Prostate gland (tissue), 2 donors: ENCODE data around the gene GTF2I. TPM values are rescaled to one million over a fixed set of nuclear protein-coding genes. Genes with fewer than 3 reads are reported as not detected.
"Not testable (repeated sequence)": the region's sequence is repeated elsewhere in the genome, so short reads cannot be mapped to it uniquely, and the experiment has no call there.

Source experiments
- DNase-seq: peaks from one replicate; pipeline ENCODE4 v3.0.0-alpha.2; 2019; ENCODE audit warnings: low spot score
- H3K27ac ChIP-seq, 2 donors: fragments of 200-600 bp; sonication (generic); 2 replicates each; pipeline ENCODE4 v1.5.1; 2017 to 2019
- H3K27me3 ChIP-seq: fragments of 200-600 bp; sonication (generic); replicated peaks from 2 replicates; pipeline ENCODE4 v1.5.1; 2019; ENCODE audit not compliant: insufficient read depth
- H3K36me3 ChIP-seq, 2 donors: fragments of 200-600 bp; sonication (generic); 1 replicate in 1 of 2; 2 replicates in 1 of 2; pipeline versions ENCODE4 v1.5.1 to v1.8.1; 2017 to 2019
- H3K4me1 ChIP-seq: fragments of 200-600 bp; sonication (generic); replicated peaks from 2 replicates; pipeline ENCODE4 v1.5.1; 2019
- H3K4me3 ChIP-seq, 2 donors: fragments of 200-600 bp; sonication (generic); 2 replicates each; pipeline ENCODE4 v1.5.1; 2017 to 2019
- H3K9me3 ChIP-seq: fragments of 200-600 bp; sonication (generic); 2 replicates; pipeline ENCODE4 v1.5.1; 2017
- POLR2A ChIP-seq: fragments of 450-650 bp; IDR thresholded peaks from one replicate; pipeline ENCODE4 v1.6.1; 2016; ENCODE audit warnings: antibody characterized with exemption, mild to moderate bottlenecking
- POLR2AphosphoS5 ChIP-seq: sonication (generic); formaldehyde crosslinking; IDR thresholded peaks from one replicate; pipeline ENCODE4 v1.6.1; 2017; ENCODE audit warnings: antibody characterized with exemption
- WGBS: methylation state at CpG from one replicate; pipeline ENCODE4 v1.1.5; 2018; 5-methylcytosine and 5-hydroxymethylcytosine counted together
- intact Hi-C: fragments of 100-400 bp; cut with DNase I; formaldehyde crosslinking; loops from one replicate; pipeline ENCODE4 v1.14.2; 2022
- total RNA-seq, 2 donors: library from RNA; depleted of rRNA; stranded (reverse); fragments of >200 nt; gene quantifications; one replicate each; pipeline ENCODE4 v1.1.0, GENCODE V29; 2016
- TF ChIP-seq, protein P1 (sequence below), 4 experiments: fragments of 200-600 bp in 2 of 4; fragments of 450-650 bp in 2 of 4; sonication (generic) in 2 of 4; IDR thresholded peaks; 1 replicate in 3 of 4; 2 replicates in 1 of 4; pipeline ENCODE4 v1.5.1; 2016 to 2019; ENCODE audit warnings: antibody characterized with exemption in 4 of 4, mild to moderate bottlenecking in 2 of 4, moderate library complexity in 2 of 4

The GTF2I gene
- total RNA-seq, 2 donors from 2014 or later: 149 to 212 TPM

DNA sequence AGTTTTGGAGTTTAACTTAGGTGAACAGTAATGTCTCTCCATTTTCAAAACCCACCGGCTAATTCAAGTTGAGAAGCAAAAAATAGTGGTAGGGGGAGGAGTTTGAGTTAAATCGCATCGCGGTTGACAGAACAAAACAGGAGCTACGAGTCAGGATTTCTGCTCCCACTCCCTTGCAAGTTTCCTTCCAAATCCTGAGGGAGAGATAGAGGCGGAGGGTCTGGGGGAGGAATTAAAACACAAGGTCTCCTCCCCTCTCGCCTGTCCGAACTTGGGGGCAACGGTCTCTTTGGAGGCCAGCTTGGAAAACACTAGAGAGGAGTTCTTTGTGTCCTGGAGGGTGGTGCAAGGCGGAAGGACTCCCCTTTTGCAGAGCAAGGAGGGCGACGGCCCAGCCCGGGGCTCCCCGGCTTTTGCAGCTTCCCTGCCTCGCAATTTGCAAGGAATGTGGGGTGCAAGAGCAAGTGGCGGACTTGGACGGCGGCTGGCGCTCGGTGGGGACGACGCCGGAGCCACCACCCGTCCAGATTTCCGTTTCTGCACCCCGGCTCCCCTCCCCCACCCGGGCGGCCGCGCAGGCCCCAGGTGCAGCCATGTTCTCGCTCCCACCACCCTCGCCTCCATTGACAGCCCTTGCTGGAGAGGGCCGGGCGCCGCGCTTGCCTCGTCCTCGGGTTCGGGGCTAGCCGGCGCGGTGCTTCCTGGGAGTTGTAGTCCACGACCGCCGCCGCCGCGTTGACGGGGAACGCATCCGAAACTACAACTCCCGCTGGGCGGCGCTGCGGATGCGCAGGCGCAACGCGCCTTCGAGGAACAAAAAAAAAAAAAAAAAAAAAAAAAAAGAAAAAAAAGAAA, 454 bp upstream of the GTF2I start:
- H3K36me3 ChIP-seq: no peaks in the 10 kb centered on the region
- H3K27me3 ChIP-seq: no peaks in the 10 kb centered on the region
- H3K9me3 ChIP-seq: no peaks in the 10 kb centered on the region
- TF ChIP-seq POLR2A (peak; percentile 83), POLR2AphosphoS5 (peak; percentile 84)
- TF ChIP-seq, protein P1, sequence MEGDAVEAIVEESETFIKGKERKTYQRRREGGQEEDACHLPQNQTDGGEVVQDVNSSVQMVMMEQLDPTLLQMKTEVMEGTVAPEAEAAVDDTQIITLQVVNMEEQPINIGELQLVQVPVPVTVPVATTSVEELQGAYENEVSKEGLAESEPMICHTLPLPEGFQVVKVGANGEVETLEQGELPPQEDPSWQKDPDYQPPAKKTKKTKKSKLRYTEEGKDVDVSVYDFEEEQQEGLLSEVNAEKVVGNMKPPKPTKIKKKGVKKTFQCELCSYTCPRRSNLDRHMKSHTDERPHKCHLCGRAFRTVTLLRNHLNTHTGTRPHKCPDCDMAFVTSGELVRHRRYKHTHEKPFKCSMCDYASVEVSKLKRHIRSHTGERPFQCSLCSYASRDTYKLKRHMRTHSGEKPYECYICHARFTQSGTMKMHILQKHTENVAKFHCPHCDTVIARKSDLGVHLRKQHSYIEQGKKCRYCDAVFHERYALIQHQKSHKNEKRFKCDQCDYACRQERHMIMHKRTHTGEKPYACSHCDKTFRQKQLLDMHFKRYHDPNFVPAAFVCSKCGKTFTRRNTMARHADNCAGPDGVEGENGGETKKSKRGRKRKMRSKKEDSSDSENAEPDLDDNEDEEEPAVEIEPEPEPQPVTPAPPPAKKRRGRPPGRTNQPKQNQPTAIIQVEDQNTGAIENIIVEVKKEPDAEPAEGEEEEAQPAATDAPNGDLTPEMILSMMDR (IDR thresholded peaks at IDR 0.05): peak in 3 of 4 experiments; percentile 22 to 55 (median 22)
- H3K4me1 ChIP-seq: no peaks in the 10 kb centered on the region
- intact Hi-C loops: no loop called here
- DNase-seq: peak; percentile 98
- 0% methylated on average over 58 of the region's 60 CpGs for whole genome bisulfite sequencing
- peak overlapping the region; percentile 98 to 100 for H3K27ac ChIP-seq
- H3K4me3 ChIP-seq: peak overlapping the region; percentile 96 to 100

DNA sequence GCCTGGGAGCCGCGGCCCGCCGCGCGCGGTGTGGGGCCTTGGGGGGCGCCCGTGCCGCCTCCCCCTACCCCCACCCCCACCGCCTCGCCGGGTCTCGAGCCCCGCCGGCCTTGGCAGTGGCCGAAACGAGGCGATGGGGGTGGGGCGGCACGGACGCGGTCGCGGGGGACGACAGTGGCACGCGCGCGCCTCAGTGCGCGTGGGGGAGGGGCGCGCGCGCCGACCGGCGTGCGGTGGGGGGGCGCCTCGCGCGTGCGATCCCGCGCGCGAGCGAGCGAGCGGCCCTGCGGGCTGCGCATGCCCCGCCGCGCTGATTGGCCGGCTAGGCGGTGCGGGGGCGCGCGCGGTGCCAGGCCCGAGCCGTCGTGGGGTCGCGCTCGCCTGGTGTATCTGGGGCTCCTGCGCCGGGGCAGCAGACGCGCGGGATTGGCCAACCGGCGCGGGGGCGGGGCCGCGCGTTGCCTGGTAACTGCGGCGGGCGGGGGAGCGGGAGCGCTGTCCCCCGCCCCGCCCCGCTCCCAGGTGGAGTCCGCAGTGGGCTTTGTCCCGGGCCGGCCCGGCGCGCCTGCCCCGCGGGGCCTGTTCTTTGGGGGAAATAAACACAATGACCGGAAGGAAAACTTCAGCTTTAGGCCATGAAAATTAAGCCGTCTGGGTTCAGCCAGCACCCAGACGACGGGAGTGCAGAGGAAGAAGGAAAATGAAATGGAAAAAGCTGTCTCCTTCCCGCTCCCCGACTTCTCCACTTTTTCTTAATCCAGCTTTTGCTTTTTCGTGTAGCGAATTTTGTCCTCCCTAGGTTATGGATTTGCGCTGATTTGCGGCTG, 873 bp downstream of the GTF2I start:
- peaks cover 3% of the 10 kb centered on the region for H3K4me1 ChIP-seq
- H3K27ac ChIP-seq: peak overlapping the region; percentile 98 to 100
- no peaks in the 10 kb centered on the region for H3K36me3 ChIP-seq
- 1% methylated on average over 63 of the region's 108 CpGs for WGBS
- peak; percentile 51 for TF ChIP-seq POLR2A
- no peak for TF ChIP-seq POLR2AphosphoS5
- TF ChIP-seq, protein P1 (IDR thresholded peaks at IDR 0.05): peak in 1 of 4 experiments; percentile 7
- H3K4me3 ChIP-seq: peak overlapping the region; percentile 96 to 100
- H3K9me3 ChIP-seq: no peaks in the 10 kb centered on the region
- H3K27me3 ChIP-seq: no peaks in the 10 kb centered on the region
- intact Hi-C loops: no loop called here
- peak; percentile 94 for DNase-seq

DNA sequence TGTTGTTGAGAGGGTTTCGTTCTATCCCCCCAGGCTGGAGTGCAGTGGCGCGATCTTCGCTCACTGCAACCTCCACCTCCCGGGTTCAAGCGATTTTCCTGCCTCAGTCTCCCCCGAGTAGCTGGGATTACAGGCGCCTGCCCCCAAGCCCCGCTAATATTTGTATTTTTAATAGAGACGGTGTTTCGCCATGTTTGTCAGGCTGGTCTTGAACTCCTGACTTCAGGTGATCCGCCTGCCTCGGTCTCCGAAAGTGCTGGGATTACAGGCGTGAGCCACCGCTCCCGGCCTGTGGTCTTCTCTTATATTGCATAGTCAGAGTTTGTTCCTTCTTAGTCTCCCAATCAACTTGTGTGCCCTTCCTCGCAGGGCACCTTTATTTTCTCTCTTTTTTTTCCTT, 2.7 kb downstream of the GTF2I start:
- H3K36me3 ChIP-seq, H3K9me3 ChIP-seq, intact Hi-C loops, H3K27me3 ChIP-seq, H3K4me3 ChIP-seq, DNase-seq: not testable (repeated sequence)
- 78% methylated on average over 18 of the region's 18 CpGs for WGBS
- H3K4me1 ChIP-seq: peaks cover 16% of the 10 kb centered on the region
- peak overlapping the region; percentile 57 to 100 for H3K27ac ChIP-seq

DNA sequence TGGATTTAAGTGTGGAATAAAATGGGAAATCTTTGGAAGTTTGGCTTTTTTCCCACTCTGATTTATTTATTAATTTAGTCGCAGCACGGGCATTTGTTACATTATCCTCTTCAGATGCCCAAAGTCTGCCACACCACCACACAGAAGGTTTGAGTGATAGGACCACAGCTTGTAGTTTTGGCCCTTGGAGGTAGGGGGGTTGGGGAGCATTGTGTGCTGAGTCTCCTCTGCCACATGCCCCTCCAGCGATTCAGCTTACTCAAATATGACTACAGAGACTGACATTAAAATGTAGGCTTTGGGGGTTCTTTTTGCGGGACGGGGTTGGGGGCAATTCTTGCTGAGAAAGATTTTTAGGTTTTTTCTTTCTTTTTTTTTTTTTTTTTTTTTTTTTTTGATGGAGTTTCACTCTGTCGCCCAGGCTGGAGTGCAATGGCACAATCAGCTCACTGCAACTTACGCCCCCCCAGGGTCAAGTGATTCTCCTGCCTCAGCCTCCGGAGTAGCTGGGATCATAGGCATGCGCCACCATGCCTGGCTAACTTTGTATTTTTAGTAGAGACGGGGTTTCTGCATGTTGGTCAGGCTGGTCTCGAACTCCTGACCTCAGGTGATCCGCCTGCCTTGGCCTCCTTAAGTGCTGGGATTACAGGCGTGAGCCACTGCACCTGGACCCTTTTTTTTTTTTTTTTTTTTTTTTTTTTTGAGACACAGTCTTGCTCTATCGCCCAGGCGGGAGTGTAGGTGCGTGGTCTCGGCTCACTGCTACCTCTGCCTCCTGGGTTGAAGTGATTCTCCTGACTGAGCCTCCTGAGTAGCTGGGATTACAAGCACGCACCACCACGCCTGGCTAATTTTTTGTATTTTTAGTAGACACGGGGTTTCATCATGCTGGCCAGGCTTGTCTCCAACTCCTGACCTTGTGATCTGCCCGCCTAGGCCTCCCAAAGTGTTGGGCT, 4.6 kb downstream of the GTF2I start:
- 77% methylated on average over 21 of the region's 21 CpGs for WGBS
- H3K4me1 ChIP-seq: peaks cover 16% of the 10 kb centered on the region

DNA sequence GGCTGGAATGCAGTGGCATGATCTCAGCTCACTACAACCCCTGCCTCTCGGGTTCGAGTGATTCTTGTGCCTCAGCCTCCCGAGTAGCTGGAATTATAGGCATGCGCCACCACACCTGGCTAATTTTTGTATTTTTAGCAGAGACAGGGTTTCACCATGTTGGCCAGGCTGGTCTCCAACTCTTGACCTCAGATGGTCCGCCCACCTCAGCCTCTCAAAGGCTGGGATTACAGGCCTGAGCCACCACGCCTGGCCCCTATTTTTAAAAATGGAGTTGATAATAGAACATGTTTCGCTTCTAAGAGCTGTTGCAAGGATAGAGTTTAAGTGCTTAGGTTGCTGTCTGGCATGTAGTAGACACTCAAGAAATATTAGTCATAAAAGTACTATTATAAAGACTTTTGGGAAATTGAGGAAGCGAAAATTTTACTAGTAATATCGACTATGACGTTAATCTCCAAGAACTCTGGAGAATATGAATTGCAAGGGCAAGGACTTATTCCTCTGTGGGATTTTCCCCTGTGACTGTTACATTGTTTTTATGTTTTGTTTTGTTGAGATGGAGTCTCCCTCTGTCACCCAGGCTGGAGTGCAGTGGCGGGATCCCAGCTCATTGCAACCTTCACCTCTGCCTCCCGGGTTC, 7.9 kb downstream of the GTF2I start:
- Histone ChIP-seq H3K27me3 (no peaks in the 10 kb centered on the region), H3K4me1 (peaks cover 16% of the 10 kb centered on the region), H3K4me3 (no peak overlapping the region), H3K27ac (no peak overlapping the region), H3K9me3 (no peaks in the 10 kb centered on the region), H3K36me3 (no peaks in the 10 kb centered on the region)
- DNase-seq: no peak
- TF ChIP-seq POLR2AphosphoS5: no peak
- TF ChIP-seq, protein P1 (IDR thresholded peaks at IDR 0.05): no peak
- no peak for TF ChIP-seq POLR2A
- WGBS: 94% methylated on average over 12 of the region's 12 CpGs
- intact Hi-C loops: no loop called here

More for the DNA sequence above, 4.6 kb downstream of the GTF2I start:
- H3K9me3 ChIP-seq, DNase-seq, H3K36me3 ChIP-seq, H3K4me3 ChIP-seq, H3K27me3 ChIP-seq, intact Hi-C loops: not testable (repeated sequence)
- peak overlapping the region in 1 of 2 donors; percentile 100 for H3K27ac ChIP-seq

DNA sequence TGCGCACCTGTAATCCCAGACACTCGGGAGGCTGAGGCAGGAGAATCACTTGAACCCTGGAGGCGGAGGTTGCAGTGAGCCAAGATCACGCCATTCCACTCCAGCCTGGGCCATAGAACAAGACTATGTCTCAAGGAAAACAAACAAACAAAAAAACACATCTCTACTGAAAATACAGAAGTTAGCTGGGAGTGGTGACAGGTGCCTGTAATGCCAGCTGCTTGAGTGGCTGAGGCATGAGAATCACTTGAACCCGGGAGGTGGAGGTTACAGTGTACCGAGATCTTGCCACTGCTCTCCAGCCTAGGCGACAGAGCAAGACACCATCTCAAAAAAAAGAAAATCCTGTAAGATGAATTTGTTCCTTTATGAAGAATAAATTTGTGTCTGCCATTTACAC, 9.5 kb downstream of the GTF2I start:
- intact Hi-C loops, DNase-seq, H3K36me3 ChIP-seq, H3K9me3 ChIP-seq, H3K27ac ChIP-seq, H3K4me3 ChIP-seq, H3K27me3 ChIP-seq: not testable (repeated sequence)
- 95% methylated on average over 7 of the region's 7 CpGs for WGBS
- H3K4me1 ChIP-seq: peaks cover 16% of the 10 kb centered on the region

DNA sequence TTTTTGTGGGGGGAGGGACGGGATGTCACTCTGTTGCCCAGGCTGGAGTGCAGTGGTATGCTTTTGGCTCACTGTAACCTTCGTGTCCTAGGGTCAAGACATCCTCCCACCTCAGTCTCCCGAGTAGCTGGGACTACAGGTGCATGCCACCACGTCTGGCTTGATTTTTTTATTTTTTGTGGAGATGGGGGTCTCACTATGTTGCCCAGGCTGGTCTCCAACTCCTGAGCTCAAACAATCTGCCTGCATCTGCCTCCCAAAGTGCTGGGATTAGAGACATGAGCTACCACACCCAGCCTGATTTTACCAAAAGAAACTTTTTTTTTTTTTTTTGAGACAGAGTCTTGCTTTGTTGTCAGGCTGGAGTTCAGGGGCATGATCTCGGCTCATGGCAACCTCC, 10.0 kb downstream of the GTF2I start:
- H3K27ac ChIP-seq, H3K27me3 ChIP-seq, intact Hi-C loops, H3K9me3 ChIP-seq, H3K4me3 ChIP-seq, H3K36me3 ChIP-seq, DNase-seq: not testable (repeated sequence)
- peaks cover 16% of the 10 kb centered on the region for H3K4me1 ChIP-seq
- 91% methylated on average over 5 of the region's 5 CpGs for WGBS
